NK-92 (cell line): ENCODE results near the gene CHRM5.

Experiments used
- DNase-seq: peaks from one replicate; lab custom pipeline; 2025; ENCODE audit not compliant: unreplicated experiment; lab: John Stamatoyannopoulos, UW

The CHRM5 gene

GRCh38 chr15:34084086-34084485, 115.8 kb downstream of the CHRM5 start:
- DNase-seq: no peak

DNA sequence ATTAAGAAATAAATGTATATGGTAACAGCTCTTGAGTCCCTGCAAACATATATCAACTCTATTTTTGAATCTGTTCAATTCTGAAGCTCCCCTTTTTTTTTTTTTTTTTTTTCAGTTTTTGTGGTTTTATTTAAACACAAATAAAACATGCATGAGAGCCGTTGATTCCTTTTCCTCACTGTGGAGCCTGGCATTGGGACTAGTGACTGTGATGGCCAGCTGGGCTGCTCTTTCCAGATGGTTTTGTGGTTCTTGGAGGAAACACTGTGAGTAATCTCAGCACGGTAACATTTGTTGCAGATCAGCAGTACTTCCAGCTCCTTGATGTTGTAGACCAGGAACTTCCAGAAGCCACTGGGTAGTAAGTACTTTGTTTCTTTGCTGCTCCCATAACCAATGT, 117.4 kb downstream of the CHRM5 start:
- DNase-seq: no peak

DNA sequence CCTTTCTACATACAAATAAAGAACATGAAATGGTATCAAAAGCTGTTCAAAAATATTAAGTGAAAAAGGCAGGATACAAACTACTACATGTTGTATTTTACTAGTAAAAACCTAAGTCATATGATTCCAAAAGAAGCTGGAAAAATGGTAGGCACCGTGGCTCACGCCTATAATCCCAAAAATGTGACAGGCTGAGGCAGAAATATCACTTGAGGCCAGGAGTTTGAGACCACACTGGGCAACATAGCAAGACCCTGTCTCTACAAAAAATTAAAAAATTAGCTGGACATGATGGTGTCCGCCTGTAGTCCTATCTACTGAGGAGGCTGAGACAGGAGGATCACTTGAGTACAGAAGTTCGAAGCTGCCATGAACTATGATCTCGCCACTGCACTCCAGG, 131.6 kb downstream of the CHRM5 start:
- no peak for DNase-seq

DNA sequence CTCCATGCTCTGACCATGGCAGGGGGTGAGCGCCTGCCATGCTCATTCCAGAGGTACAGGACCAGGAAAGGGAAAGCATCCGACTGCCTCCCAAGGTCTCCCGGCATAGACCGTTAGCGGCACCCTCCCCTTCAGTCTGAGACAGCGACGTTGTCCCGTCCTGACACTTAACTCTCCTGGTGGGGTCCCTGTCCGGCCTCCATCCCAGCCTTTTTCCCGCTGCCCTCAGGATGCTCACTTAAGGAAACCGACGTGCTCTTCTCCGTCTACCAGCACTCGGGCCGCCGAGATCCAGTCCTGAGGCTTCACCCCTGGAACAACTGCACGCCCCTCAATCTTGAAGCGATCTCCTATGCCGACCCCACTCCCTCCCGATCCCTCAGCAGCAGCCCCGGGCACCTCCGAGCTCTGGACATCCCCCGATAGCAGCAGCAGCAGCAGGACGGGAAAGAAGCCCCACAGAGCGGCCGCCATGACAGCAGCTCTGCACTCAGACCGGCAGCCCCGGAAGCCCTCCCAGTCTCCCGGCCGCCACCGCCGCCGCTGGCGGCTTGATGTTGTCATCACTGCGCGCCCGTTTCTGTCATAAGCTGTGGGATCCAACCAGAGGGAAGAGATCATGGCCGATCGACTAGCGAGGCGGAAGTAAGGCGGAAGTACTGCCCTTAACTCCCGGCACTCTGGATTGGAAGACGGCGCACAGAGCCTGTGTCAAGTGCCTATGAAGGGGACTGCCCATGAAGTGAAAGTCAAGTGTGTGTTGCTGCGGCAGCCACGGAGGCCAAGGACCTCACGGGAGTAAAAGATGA, 133.3 kb downstream of the CHRM5 start, which contains the start of the genes EMC7 and PGBD4:
EMC7 (minus strand) TSS at position 497 of the 809 bp plus-strand sequence; CDS start at position 474, 23 bp downstream.
PGBD4 (plus strand) TSS at position 718 of the 809 bp plus-strand sequence. CDS start 449 bp downstream, outside the sequence.
- peak; percentile 95 for DNase-seq

DNA sequence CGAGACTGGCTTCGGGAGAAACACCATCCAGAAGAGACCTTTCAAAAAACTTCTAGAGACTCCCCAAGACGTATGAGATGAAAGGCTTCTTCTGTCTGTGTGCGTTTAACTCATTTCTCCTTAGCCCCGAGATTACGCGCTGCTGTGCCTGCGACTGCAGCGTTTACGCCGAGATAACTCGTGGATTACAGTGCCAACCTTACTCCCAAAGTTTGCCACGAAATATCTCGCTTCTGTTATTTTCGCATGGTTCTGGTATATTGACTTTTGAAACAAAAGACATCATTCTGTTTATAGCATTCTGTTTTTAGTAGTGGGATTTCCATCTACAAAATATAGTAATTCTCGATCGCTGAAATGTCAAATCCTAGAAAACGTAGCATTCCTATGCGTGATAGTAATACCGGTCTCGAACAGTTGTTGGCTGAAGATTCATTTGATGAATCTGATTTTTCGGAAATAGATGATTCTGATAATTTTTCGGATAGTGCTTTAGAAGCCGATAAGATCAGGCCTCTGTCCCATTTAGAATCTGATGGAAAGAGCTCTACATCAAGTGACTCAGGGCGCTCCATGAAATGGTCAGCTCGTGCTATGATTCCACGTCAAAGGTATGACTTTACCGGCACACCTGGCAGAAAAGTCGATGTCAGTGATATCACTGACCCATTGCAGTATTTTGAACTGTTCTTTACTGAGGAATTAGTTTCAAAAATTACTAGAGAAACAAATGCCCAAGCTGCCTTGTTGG, 134.1 kb downstream of the CHRM5 start:
- no peak for DNase-seq

- DNase-seq: no peak
Observed at GRCh38 chr15:34106423-34106822, 138.1 kb downstream of the CHRM5 start.

GRCh38 chr15:34107315-34107714, 139.0 kb downstream of the CHRM5 start:
- DNase-seq: no peak

DNA sequence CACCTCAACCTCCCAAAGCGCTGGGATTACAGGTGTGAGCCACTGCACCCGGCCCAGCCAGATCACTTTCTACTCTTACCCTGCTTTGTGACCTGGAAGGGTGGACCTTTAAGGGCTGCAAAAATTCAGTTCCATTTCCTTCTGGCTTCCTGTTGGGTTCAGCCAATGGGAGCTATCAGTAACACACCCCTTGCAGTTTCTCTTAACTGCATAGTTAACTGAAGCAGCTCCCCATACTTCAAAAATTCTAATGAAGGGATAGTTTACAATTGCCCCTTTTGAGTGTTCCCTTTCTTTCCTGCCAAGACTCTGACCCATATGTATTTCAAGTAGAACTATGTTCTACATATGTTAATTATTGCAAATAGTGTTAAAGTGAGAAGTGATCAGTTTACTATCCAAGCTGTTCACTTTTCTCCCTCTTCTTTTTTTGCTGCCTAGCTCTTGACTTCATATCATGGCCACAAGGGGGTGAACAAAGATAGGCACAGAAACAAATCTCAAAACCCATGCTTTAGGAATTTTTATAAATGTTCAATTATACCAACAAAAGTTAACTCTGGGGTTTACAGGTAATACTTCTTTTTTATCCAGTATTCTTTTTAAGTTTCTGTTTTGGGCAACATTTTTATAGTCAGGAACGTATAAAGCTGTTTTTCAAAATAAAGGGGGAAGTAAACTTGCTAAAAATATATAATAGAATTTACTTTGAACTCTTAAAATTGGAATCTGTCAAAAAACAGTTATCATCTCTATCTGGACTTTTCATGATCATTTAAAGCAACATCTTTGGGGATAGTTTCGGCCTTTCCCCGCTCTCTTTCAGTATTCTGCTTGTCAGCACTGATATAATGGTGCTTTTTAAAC, 141.7 kb downstream of the CHRM5 start:
- no peak for DNase-seq

GRCh38 chr15:34111488-34111887, 143.2 kb downstream of the CHRM5 start:
- DNase-seq: no peak

DNA sequence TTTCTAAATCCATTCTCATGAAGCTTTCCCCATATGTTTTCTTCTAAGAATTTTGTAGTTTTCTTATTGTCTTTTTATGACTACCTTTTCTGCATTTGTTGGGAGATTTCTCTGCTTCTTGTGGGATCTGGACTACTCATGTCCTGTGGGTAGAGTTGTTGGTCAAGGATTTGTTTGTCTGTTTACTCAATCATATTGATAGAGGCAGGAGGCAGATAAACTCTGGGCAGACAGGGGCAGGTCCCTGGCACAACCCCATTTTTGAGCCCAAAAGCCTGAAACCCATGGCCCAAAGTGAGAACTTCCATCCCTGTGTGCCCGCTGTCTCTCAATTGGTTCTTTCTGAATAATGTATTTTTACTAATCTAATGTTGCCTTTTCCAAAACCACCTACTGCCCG, 145.9 kb downstream of the CHRM5 start:
- no peak for DNase-seq

DNA sequence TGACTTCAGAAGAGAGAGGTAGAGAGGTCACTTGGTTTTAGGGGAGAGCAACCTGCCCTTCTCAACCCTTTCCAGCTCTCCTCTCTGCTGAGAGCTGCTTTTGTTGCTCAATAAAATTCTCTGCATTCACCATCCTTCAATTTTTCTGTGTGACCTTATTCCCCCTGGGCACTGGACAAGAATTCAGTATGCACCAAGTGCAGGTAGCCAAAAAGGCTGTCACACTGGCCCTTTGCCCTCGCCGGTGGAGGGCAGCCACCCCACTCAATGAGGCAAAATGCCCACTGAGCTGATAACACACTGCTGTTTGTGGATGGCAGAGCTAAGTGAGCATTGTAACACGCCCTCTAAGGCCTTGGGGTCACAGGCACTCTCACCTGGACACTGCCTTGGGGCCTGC, 146.4 kb downstream of the CHRM5 start:
- DNase-seq: no peak

DNA sequence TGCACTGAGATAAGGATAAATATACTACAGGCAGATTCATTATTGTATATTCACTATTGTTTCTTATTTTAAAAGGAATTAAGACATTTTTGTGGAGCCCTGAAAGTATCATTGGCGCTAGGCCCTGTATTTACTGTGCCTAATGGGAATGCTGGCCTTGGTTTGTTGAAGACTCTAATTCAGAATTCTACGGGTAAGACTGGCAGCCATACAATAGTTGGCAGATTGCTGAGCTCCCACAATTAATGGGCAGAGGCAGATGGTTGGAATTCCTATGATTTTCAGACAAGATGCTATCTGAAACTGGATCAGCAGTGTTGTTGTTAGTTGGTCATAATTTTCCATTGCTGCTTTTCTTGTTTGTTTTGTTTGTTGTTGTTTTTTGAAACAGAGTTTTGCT, 148.3 kb downstream of the CHRM5 start:
- DNase-seq: no peak
